ENCODE data around the gene STRC.
"Not testable (repeated sequence)": the region's sequence is repeated elsewhere in the genome, so short reads cannot be mapped to it uniquely, and the experiment has no call there.

Gene STRC

DNA sequence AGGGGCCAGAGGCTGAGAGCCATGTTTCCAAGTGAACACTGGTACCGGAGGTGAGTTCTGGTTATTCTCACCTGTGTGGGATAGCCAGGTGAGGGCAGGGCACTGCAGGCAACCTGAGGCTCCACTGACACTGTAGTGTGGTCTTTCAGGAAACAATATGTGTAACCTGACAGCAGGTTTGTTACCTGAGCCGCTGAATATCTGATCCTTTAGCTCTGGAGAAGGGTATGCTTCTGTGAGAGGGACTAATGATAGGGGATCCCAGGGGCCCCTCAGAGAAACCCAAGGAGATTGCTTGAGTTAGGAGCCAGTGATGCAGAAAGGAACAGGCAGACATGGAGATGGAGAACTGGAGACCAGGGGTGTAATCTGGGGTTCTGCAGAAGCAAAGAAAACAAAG is at the start of gene STRC:
TSS of gene STRC (minus strand) at position 101 of the 400 bp plus-strand sequence. CDS start at position 23, 78 bp downstream.
- H3K9me3 Mint-ChIP-seq; H3K4me1 Mint-ChIP-seq (ENCODE audit: low read depth); H3K27ac Mint-ChIP-seq; H3K27me3 Mint-ChIP-seq (ENCODE audit: low read depth); H3K36me3 Mint-ChIP-seq (ENCODE audit: low read depth); H3K4me3 Mint-ChIP-seq; DNase-seq (ENCODE audit: low spot score): not testable (repeated sequence)

DNA sequence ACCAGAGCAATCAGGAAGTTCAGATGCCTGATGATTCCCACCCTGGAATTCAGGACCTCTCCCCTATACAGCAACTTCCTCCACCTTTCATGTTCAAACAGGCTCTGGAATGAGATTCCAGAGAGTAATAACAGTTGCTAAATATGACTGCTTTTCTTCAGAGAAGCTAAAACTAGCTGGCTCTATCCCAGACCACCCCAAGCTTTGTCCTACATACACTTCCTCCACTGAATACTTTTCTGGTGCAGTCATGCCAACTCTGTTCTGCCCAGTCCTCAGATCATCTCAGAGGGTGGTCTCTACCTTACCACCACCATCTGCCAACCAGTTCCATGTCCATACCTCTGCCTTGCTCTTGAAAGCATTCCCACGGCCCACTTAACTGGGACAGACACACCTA is 47.6 kb upstream of the STRC start:
- not testable (repeated sequence) for H3K4me3 Mint-ChIP-seq; H3K4me1 Mint-ChIP-seq (ENCODE audit: low read depth); H3K9me3 Mint-ChIP-seq; H3K27me3 Mint-ChIP-seq (ENCODE audit: low read depth); H3K36me3 Mint-ChIP-seq (ENCODE audit: low read depth); DNase-seq (ENCODE audit: low spot score); H3K27ac Mint-ChIP-seq

DNA sequence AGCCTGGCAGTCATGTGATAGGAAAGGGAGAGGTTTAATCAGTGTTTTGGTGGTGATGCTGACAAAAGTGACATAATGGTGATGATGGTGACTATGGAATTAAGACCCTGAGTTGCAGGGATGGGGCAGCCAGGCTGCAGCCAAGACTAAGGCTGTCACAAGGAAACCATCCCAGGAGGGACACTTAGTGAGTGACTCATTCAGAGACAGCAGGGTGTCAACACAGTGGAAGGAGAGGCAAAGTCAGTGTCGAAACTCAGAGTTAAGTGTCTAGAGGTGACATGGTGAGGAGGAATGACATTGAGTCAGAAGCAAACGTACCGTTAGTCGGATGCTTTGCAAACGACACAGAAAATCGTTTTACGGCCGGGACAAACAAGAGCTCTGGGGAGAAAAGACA is 44.7 kb upstream of the STRC start:
- H3K27me3 Mint-ChIP-seq (ENCODE audit: low read depth); H3K27ac Mint-ChIP-seq; H3K4me1 Mint-ChIP-seq (ENCODE audit: low read depth); H3K9me3 Mint-ChIP-seq; H3K4me3 Mint-ChIP-seq; DNase-seq (ENCODE audit: low spot score); H3K36me3 Mint-ChIP-seq (ENCODE audit: low read depth): not testable (repeated sequence)

DNA sequence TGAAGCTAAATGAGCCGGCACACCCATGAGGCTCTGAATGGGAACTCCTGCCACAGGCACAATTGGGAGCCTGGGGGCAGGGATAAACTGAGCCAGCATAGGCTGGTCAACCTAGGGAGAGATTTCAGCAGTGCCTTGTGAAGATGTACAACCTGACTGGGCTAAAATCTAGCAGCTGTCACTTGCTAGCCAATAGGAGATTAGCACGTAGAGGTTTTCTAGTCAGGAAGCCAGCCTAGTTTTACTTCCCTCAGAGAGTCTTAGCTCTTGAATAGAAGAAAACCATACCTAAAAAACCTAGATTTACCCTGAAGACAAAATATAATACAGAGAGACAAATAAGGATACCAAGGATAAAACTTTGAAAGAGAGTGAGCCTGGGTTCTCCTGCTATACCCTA is 43.7 kb upstream of the STRC start:
- H3K27me3 Mint-ChIP-seq (ENCODE audit: low read depth); H3K27ac Mint-ChIP-seq; H3K36me3 Mint-ChIP-seq (ENCODE audit: low read depth); H3K9me3 Mint-ChIP-seq; H3K4me3 Mint-ChIP-seq; H3K4me1 Mint-ChIP-seq (ENCODE audit: low read depth); DNase-seq (ENCODE audit: low spot score): not testable (repeated sequence)

DNA sequence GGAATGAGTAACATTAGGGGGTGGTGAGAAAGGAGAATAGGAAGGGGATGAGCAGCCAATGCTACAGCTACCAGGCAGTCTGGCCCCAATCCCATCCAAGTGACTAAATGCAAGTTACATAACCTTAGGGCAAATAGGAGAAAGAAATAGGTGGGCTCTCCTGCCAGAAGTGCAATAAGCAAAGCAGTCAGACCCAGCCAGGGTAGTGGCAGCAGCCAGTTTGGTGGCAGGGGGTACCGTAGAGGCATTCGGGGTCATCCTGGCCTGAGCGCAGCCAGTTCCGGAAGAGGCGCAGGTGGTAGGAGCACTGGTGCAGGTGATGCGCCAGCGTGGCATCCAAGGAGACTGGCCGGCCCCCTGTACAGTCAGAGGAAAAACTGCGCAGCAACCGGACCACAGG is 41.1 kb upstream of the STRC start:
- not testable (repeated sequence) for DNase-seq (ENCODE audit: low spot score); H3K4me3 Mint-ChIP-seq; H3K27ac Mint-ChIP-seq; H3K27me3 Mint-ChIP-seq (ENCODE audit: low read depth); H3K9me3 Mint-ChIP-seq; H3K4me1 Mint-ChIP-seq (ENCODE audit: low read depth); H3K36me3 Mint-ChIP-seq (ENCODE audit: low read depth)

DNA sequence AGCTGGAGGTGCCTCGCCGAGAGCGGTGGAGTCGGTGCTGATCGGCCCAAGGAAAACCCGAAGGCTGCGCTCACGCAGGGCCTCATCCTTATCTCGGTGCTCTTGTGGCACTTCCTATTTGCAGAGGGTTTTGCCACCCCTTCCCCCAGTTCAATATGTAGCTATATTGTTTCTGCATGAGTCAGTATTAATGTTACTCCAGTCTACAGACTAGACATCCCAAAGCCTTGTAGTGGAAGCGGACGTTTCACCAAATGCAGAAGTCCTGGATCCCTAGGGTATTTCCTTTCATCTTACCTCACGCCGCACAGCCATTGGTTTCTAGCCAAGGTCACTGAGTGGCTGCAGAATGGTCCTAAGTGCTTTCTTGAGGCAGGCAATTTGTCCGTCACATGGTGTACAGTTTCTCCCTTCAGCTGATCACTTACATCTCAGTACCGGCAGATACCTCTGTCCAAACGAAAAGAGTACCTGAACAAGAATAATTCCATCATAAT is 30.9 kb upstream of the STRC start:
- not testable (repeated sequence) for H3K27me3 Mint-ChIP-seq (ENCODE audit: low read depth); H3K9me3 Mint-ChIP-seq; DNase-seq (ENCODE audit: low spot score); H3K4me1 Mint-ChIP-seq (ENCODE audit: low read depth); H3K36me3 Mint-ChIP-seq (ENCODE audit: low read depth); H3K4me3 Mint-ChIP-seq; H3K27ac Mint-ChIP-seq

DNA sequence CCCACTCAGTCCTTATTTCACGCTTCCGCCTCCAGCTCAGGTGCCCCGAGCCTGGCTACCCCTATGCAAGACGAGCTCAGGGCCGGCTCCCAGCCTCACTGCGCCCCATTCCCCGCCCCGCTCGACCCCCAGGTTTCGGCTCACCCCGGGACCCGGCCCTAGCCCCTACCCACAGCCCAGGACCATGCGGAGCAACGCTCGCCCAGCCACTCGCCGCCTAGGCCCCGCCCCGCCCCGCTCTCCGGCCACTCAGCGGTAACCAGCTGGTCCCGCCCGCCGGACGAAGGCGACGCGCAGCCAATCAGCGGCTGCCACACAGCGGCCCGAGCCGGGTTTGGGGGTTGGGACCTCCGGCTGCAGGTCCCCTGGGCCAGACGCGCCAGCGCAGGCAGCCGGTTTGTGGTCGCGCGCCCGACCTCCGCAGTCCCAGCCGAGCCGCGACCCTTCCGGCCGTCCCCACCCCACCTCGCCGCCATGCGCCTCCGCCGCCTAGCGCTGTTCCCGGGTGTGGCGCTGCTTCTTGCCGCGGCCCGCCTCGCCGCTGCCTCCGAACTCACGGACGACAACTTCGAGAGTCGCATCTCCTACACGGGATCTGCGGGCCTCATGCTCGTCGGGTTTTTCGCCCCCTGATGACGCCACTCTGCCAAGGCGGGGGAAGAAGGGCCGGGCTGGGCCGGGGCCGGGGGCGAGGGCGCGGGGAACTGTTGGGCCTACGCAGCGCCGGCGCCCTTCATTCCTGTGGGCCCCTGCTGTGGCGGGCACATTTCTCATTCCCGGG is 30.2 kb upstream of the STRC start, which contains the start of gene CATSPER2:
TSS of gene CATSPER2 (minus strand) at position 196 of the 781 bp plus-strand sequence. CDS start 783 bp downstream, outside the sequence.
- Mint-ChIP-seq H3K4me3 (no peak within 1 kb of the TSS), H3K27ac (no peak within 1 kb of the TSS), H3K27me3 (ENCODE audit: low read depth) (no peaks in the 10 kb centered on the region), H3K9me3 (no peaks in the 10 kb centered on the region), H3K4me1 (ENCODE audit: low read depth) (no peaks in the 10 kb centered on the region), H3K36me3 (ENCODE audit: low read depth) (peaks cover 2% of the 10 kb centered on the region)
- no peak for DNase-seq (ENCODE audit: low spot score)

DNA sequence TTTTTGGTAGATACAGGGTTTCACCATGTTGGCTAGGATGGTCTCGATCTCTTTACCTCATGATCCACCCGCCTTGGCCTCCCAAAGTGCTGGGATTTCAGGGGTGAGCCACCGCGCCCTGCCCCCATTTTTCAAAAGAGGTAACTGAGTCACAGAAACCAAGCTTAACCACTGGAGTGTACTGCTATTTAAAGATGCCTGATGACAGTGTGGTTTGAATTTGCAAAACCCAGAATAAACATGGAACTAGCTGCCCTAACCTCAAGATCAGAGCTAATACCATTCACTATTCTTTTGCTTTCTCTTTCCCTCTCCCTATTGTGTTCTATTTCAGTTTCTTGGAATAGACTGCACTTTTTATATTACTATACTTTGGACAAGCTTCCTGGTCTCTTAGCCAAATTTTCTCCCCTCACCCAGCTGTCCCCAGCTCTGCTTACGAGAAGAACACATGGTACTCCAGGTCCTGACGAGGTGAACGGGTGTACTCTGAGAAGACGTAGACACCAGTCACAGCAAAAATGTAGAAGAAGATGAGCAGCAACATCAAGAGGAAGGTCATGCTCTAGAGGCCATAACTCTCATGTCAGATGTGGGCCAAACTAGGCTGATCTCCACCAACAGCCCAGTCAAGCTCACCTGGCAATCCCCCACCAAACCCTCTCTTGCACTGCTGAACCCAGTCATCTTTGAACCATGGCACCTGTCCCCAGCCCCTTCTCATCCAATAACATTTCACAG is 20.0 kb upstream of the STRC start:
- H3K36me3 Mint-ChIP-seq (ENCODE audit: low read depth); H3K4me1 Mint-ChIP-seq (ENCODE audit: low read depth); H3K27ac Mint-ChIP-seq; H3K9me3 Mint-ChIP-seq; DNase-seq (ENCODE audit: low spot score); H3K27me3 Mint-ChIP-seq (ENCODE audit: low read depth); H3K4me3 Mint-ChIP-seq: not testable (repeated sequence)

DNA sequence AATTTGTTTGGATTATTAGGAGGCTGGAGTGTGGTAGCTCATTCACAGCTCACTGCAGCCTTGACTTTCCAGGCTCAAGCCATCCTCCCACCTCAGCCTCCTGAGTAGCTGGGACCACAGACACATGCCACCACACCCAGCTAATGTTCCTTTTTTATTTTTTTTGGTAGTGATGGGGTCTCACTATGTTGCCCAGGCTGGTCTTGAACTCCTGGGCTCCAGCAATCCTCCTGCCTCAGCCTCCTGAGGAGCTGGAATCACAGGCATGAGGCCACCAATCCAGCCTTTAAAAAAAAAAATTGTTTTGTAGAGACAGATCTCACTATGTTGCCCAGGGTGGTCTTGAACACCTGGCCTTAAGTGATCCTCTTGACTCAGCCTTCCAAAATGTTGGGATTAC is 8.3 kb upstream of the STRC start:
- H3K36me3 Mint-ChIP-seq (ENCODE audit: low read depth); H3K9me3 Mint-ChIP-seq; DNase-seq (ENCODE audit: low spot score); H3K4me3 Mint-ChIP-seq; H3K4me1 Mint-ChIP-seq (ENCODE audit: low read depth); H3K27me3 Mint-ChIP-seq (ENCODE audit: low read depth); H3K27ac Mint-ChIP-seq: not testable (repeated sequence)

DNA sequence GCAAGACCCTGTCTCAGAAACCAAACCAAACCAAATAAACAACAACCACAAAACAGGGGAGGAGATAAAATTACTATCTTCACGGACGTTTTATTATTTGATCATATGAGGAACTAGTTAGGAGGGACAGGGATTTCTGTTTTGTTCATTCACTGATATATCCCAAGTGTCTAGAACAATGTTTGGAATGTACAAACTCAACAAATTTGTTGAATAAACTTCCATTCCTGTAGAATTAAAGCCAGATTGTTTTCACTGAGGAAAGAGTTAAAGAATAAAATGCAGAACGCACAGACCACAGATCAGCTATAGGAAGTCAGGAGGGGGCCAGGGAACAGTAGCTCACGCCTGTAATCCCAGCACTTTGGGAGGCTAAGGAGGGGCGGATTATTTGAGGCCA is 6.5 kb upstream of the STRC start:
- Mint-ChIP-seq H3K36me3 (ENCODE audit: low read depth) (no peaks in the 10 kb centered on the region), H3K4me1 (ENCODE audit: low read depth) (no peaks in the 10 kb centered on the region), H3K27ac (no peak overlapping the region), H3K27me3 (ENCODE audit: low read depth) (peaks cover 8% of the 10 kb centered on the region), H3K4me3 (no peak overlapping the region), H3K9me3 (no peaks in the 10 kb centered on the region)
- no peak for DNase-seq (ENCODE audit: low spot score)

DNA sequence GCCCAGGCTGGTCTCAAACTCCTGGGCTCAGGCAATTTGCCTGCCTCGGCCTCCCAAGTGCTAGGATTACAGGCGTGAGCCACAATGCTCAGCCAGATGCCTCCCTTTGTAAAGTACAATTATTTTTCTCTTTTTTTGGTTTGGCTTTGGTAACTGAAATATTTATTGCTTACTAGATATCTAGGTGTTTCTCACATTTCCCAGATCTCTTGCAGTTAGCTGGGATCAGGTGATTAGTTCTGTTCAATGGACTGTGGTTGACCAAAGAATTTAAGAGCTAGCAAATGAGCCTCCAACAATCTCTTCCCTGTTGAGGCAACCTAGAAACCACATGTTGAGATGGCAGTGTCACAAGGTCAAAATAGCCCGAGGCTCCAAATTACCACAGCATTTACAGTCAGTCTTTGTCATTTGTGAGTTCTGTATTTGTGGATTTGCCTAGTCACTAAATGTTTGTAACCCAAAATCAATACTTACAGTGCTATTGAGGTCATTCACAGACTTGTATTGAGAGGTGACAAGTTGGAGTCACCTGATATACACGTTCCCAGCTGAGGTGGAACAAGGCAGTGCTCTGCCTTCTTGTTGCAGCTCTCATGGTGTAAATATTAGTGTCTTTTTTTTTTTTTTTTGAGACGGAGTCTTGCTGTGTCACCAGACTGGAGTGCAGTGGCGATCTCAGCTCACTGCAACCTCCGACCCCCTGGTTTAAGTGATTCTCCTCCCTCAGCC is 3.6 kb upstream of the STRC start:
- H3K27me3 Mint-ChIP-seq (ENCODE audit: low read depth); DNase-seq (ENCODE audit: low spot score); H3K27ac Mint-ChIP-seq; H3K36me3 Mint-ChIP-seq (ENCODE audit: low read depth); H3K4me3 Mint-ChIP-seq; H3K9me3 Mint-ChIP-seq; H3K4me1 Mint-ChIP-seq (ENCODE audit: low read depth): not testable (repeated sequence)

DNA sequence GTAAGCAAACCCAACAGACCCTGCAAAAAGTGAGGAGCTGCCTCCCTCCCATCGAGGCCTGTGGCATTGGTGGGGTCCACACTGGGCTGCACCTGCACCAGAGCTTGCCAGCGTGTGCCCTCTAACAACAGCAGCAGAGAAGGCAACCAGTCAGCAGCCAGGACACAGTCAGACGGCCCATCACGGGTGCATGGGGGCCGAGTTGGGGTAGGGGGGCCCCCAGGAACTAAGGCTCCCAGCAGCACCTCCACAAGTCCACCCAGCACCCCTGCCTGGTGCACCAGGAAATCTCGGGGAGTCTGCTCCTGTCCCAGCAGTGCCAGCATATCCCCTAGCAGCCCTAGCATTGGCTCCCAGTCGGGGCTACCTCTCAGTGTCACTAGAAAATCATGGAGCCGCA is 850 bp downstream of the STRC start:
- H3K27me3 Mint-ChIP-seq (ENCODE audit: low read depth); H3K9me3 Mint-ChIP-seq; H3K4me3 Mint-ChIP-seq; H3K36me3 Mint-ChIP-seq (ENCODE audit: low read depth); DNase-seq (ENCODE audit: low spot score); H3K4me1 Mint-ChIP-seq (ENCODE audit: low read depth); H3K27ac Mint-ChIP-seq: not testable (repeated sequence)

DNA sequence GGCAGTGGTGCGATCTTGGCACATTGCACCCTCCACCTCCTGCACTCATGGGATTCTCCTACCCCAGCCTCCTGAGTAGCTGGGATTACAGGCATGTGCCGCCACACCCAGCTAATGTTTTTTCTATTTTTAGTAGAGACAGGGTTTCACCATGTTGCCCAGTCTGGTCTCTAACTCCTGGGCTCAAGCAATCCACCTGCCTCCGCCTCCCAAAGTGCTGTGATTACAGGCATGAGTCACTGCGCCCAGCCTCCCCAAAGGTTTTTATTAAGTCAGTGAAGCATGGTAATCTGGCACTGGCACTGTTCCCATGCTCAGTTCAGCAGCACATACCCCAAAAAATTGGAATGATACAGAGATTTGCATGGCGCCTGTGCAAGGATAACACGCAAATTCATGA is 16.4 kb downstream of the STRC start:
- not testable (repeated sequence) for H3K9me3 Mint-ChIP-seq; H3K4me1 Mint-ChIP-seq (ENCODE audit: low read depth); H3K27ac Mint-ChIP-seq; H3K4me3 Mint-ChIP-seq; H3K36me3 Mint-ChIP-seq (ENCODE audit: low read depth); DNase-seq (ENCODE audit: low spot score)
- H3K27me3 Mint-ChIP-seq (ENCODE audit: low read depth), result peaks cover 14% of the 10 kb centered on the region

DNA sequence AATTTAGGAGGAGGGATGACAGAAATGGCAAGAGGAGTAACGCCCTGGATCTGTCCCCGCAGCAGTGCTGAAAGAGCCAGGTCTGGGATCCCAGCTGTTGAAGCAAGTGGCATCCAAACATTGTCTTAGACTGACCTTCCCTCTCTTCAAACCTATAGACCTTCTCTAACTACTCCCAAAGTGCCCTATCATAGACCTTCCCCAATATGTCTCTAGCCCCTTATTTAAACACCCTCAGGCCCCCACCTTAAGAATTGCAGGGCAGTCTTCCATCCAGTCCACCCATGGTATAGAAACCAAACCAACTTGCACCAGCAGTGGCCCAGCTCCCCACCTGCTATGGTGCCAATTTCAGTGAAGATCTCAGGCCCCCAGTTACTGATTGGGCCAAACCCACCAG is 18.4 kb downstream of the STRC start:
- not testable (repeated sequence) for H3K36me3 Mint-ChIP-seq (ENCODE audit: low read depth); DNase-seq (ENCODE audit: low spot score); H3K9me3 Mint-ChIP-seq; H3K27ac Mint-ChIP-seq; H3K4me3 Mint-ChIP-seq; H3K4me1 Mint-ChIP-seq (ENCODE audit: low read depth)
- H3K27me3 Mint-ChIP-seq (ENCODE audit: low read depth), result peaks cover 19% of the 10 kb centered on the region
